ENCODE results near the gene CORO2A. TPM values are rescaled to one million over a fixed set of nuclear protein-coding genes. Genes with fewer than 3 reads are reported as not detected.

The CORO2A gene
- total RNA-seq, 1 experiment from 2014 or later, result 19.8 TPM

DNA sequence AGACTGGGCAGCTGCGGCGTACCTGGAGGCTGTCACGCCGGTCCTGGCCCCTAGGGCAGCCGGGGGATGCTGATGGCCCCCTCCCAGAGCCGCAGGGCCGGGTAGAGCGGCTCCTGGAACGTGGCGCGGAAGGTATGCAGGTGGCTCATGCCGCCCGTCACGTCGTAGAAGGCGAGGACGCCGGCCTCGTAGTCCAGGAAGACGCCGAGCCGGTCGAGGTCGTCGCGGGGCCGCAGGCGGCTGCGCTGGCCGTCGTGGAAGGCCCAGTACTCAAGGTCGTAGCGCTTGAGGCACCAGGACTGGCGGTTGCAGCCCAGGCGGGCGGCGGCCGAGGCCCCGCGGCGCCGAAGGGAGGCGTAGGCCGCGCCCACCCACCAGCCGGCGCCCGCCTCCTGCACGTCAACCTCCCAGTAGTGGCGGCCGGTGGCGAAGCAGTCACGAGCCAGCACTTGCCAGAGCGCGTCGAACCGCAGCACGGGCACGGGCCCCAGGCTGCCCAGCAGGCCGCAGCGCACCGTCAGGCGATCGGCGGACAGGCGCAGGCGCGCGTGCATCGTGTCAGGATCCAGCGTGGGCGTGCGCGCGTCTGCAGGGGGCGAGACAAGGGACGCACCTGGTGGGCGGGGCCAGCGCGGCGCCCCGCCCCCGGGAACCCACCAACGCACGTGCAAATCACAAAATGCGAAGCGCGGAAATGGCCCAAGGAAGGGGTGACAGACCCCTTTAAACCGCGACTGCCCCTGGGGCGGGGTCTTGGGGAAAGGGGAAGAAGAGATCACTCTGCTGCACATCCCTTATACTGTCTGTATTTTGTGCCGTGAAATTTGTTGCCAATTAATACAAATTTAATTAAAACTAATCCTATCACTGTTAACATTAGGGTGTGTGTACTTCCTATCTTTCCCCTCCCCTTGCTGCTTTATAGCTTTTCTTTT, 104.8 kb downstream of the CORO2A start:
- Histone ChIP-seq H3K79me2 (ENCODE audit: low read depth) (no peaks in the 10 kb centered on the region), H3K4me2 (no peak overlapping the region), H3K4me1 (replicated peaks; ENCODE audit: insufficient read depth) (no peaks in the 10 kb centered on the region), H3K36me3 (ENCODE audit: low read depth) (no peaks in the 10 kb centered on the region), H3K9me2 (ENCODE audit: insufficient read depth) (no peaks in the 10 kb centered on the region), H3K4me3 (no peak overlapping the region), H2AFZ (no peak overlapping the region), H3F3A (ENCODE audit: insufficient read depth, low read depth) (peaks cover 7% of the 10 kb centered on the region; the same call in 1 of the 2 replicates), H3K27ac (no peak overlapping the region), H3K9me3 (ENCODE audit: insufficient read depth, low read depth) (no peaks in the 10 kb centered on the region), H3K27me3 (ENCODE audit: insufficient read depth, low read depth) (no peaks in the 10 kb centered on the region), H4K20me1 (ENCODE audit: insufficient read depth) (no peaks in the 10 kb centered on the region)
- BruUV-seq (replicated peaks), result no TSS peak
- no peak for DNase-seq
- CTCF ChIA-PET, result no interaction called here
- no peak for TF ChIP-seq EZH2 (IDR thresholded peaks at IDR 0.05; ENCODE audit: low read depth)
- TF ChIP-seq, protein P1, sequence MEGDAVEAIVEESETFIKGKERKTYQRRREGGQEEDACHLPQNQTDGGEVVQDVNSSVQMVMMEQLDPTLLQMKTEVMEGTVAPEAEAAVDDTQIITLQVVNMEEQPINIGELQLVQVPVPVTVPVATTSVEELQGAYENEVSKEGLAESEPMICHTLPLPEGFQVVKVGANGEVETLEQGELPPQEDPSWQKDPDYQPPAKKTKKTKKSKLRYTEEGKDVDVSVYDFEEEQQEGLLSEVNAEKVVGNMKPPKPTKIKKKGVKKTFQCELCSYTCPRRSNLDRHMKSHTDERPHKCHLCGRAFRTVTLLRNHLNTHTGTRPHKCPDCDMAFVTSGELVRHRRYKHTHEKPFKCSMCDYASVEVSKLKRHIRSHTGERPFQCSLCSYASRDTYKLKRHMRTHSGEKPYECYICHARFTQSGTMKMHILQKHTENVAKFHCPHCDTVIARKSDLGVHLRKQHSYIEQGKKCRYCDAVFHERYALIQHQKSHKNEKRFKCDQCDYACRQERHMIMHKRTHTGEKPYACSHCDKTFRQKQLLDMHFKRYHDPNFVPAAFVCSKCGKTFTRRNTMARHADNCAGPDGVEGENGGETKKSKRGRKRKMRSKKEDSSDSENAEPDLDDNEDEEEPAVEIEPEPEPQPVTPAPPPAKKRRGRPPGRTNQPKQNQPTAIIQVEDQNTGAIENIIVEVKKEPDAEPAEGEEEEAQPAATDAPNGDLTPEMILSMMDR (conservative IDR thresholded peaks at IDR 0.05), result no peak
- POLR2A ChIA-PET (ENCODE audit: unreplicated experiment), result interaction anchor here (0.5 kb wide), 1 partner anchor 92 kb away, joined by 3 read pairs; no protein-coding TSS in a partner anchor
- intact Hi-C loops (cut with micrococcal nuclease; ENCODE audit: unreplicated experiment), result no loop called here

DNA sequence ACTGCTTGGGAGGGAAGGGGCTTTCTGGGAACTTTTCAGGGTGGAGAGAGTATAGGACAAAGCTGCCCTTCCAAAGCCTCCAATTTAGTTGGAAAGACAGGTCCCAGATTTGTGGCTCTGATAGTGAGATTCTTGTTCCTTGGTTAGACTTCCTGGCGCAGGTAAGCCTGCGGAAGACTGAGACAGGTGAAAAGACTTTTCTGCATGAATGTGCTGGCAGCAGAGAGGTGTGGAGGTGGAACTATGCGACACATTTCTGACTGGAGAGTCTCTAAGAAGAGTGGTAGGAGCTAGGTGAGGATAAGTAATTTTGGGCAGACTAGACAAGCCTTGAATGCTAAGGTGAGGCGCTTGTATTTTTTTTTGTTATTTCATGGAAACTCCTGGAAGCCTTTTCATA, 106.0 kb downstream of the CORO2A start:
- no peaks in the 10 kb centered on the region for H3K36me3 ChIP-seq (ENCODE audit: low read depth)
- no peaks in the 10 kb centered on the region for H3K9me3 ChIP-seq (ENCODE audit: insufficient read depth, low read depth)
- H3K4me2 ChIP-seq, result no peak overlapping the region
- POLR2A ChIA-PET (ENCODE audit: unreplicated experiment), result interaction anchor here (0.5 kb wide), 1 partner anchor 121 kb away, joined by 4 read pairs; no protein-coding TSS in a partner anchor
- intact Hi-C loops (cut with micrococcal nuclease; ENCODE audit: unreplicated experiment), result no loop called here
- no peaks in the 10 kb centered on the region for H3K9me2 ChIP-seq (ENCODE audit: insufficient read depth)
- no peak overlapping the region for H3K4me3 ChIP-seq
- peaks cover 14% of the 10 kb centered on the region; the same call in 1 of the 2 replicates for H3F3A ChIP-seq (ENCODE audit: insufficient read depth, low read depth)
- H2AFZ ChIP-seq, result no peak overlapping the region
- H4K20me1 ChIP-seq (ENCODE audit: insufficient read depth), result no peaks in the 10 kb centered on the region
- no peaks in the 10 kb centered on the region for H3K27me3 ChIP-seq (ENCODE audit: insufficient read depth, low read depth)
- peaks cover 7% of the 10 kb centered on the region for H3K4me1 ChIP-seq (replicated peaks; ENCODE audit: insufficient read depth)
- TF ChIP-seq EZH2 (IDR thresholded peaks at IDR 0.05; ENCODE audit: low read depth), result no peak
- TF ChIP-seq, protein P1 (conservative IDR thresholded peaks at IDR 0.05), result no peak
- no peak overlapping the region for H3K27ac ChIP-seq
- BruUV-seq (replicated peaks), result TSS peak; percentile 12
- CTCF ChIA-PET, result interaction anchor here (0.6 kb wide), 1 partner anchor 35 kb away, joined by 3 read pairs; no protein-coding TSS in a partner anchor
- no peak for DNase-seq
- no peaks in the 10 kb centered on the region for H3K79me2 ChIP-seq (ENCODE audit: low read depth)

DNA sequence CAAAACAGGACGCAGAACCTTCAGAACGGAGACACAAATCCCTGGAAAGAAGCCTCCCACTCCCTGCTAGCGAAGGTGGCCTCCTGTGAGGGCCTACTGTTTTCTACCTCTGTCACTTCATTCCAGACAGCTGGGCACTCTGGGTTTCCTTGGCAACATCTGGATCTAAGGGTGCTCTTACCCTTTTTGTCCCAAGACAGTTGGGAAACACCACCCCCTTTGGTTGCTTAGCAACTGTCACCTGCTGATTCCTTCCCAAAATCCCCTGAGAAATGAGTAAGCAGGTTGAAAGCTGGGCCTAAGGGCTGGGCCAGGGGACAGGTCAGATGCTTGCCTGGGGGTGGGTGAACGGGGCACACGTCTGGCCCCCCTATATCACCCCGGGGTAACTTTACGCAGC, 106.5 kb downstream of the CORO2A start:
- TF ChIP-seq EZH2 (IDR thresholded peaks at IDR 0.05; ENCODE audit: low read depth), result no peak
- TF ChIP-seq, protein P1 (conservative IDR thresholded peaks at IDR 0.05), result no peak
- BruUV-seq (replicated peaks), result no TSS peak
- Histone ChIP-seq H3K79me2 (ENCODE audit: low read depth) (no peaks in the 10 kb centered on the region), H3K9me3 (ENCODE audit: insufficient read depth, low read depth) (no peaks in the 10 kb centered on the region), H3K27me3 (ENCODE audit: insufficient read depth, low read depth) (no peaks in the 10 kb centered on the region), H3K4me2 (no peak overlapping the region), H3F3A (ENCODE audit: insufficient read depth, low read depth) (peaks cover 18% of the 10 kb centered on the region; the same call in 1 of the 2 replicates), H4K20me1 (ENCODE audit: insufficient read depth) (no peaks in the 10 kb centered on the region), H3K4me3 (no peak overlapping the region), H2AFZ (no peak overlapping the region), H3K36me3 (ENCODE audit: low read depth) (peaks cover 3% of the 10 kb centered on the region; the same call in 1 of the 2 replicates), H3K4me1 (replicated peaks; ENCODE audit: insufficient read depth) (peaks cover 12% of the 10 kb centered on the region), H3K9me2 (ENCODE audit: insufficient read depth) (no peaks in the 10 kb centered on the region), H3K27ac (no peak overlapping the region)
- intact Hi-C loops (cut with micrococcal nuclease; ENCODE audit: unreplicated experiment), result no loop called here
- ChIA-PET POLR2A (ENCODE audit: unreplicated experiment) (no interaction called here), CTCF (no interaction called here)
- no peak for DNase-seq
